Measurements from ENCODE around the gene GKAP1. TPM values are rescaled to one million over a fixed set of nuclear protein-coding genes. Genes with fewer than 3 reads are reported as not detected.

GKAP1 gene
- total RNA-seq, 1 donor: 1.9 TPM

Other genes starting within 250 kb of the GKAP1 start
- 6.5 TPM for gene IDNK, start 194.6 kb downstream of the GKAP1 start, total RNA-seq
- gene UBQLN1, start 109.8 kb downstream of the GKAP1 start, total RNA-seq: 87.8 TPM
- gene KIF27, start 103.7 kb upstream of the GKAP1 start, total RNA-seq: 2.7 TPM
- gene HNRNPK, start 162.4 kb upstream of the GKAP1 start, total RNA-seq: 407 TPM
- gene RMI1, start 163.0 kb upstream of the GKAP1 start, total RNA-seq: 3.8 TPM